Fibroblast of lung (primary cell): ENCODE measurements around the gene GUCD1. TPM values are rescaled to one million over a fixed set of nuclear protein-coding genes. Genes with fewer than 3 reads are reported as not detected.
"Not testable (repeated sequence)": the region's sequence is repeated elsewhere in the genome, so short reads cannot be mapped to it uniquely, and the experiment has no call there.

Experiments
- DNase-seq, 2 donors: peaks; one replicate each; pipeline versions ENCODE4 v3.0.0 to v3.0.0-alpha.2; 2010; ENCODE audit warnings: low read depth in 2 of 2
- H2AFZ ChIP-seq: 2 replicates; pipeline ENCODE4 v1.5.1; 2012; ENCODE audit warnings: low read length, control low read depth, inconsistent platforms
- H3K27ac ChIP-seq: 2 replicates; pipeline ENCODE4 v1.5.1; 2011; ENCODE audit warnings: low read length, control low read depth; ENCODE audit not compliant: insufficient read depth
- H3K27me3 ChIP-seq: 2 replicates; pipeline ENCODE4 v1.5.1; 2011; ENCODE audit warnings: mild to moderate bottlenecking, low read length; ENCODE audit not compliant: control insufficient read depth, insufficient read depth
- H3K36me3 ChIP-seq: 2 replicates; pipeline ENCODE4 v1.5.1; 2011; ENCODE audit warnings: low read length; ENCODE audit not compliant: control insufficient read depth, insufficient read depth
- H3K4me1 ChIP-seq: 2 replicates; pipeline ENCODE4 v1.5.1; 2011; ENCODE audit warnings: low read length; ENCODE audit not compliant: control insufficient read depth, insufficient read depth; ENCODE audit errors: extremely low read depth
- H3K4me2 ChIP-seq: 2 replicates; pipeline ENCODE4 v1.5.1; 2011; ENCODE audit warnings: low read length, control low read depth; ENCODE audit not compliant: insufficient read depth; ENCODE audit errors: extremely low read depth
- H3K4me3 ChIP-seq, 4 experiments: fragments of 200-600 bp in 1 of 4; sonication (generic) in 1 of 4; replicated peaks in 1 of 4; 2 replicates each; pipeline ENCODE4 v1.5.1; 2011 to 2016; ENCODE audit warnings: low read length in 4 of 4, low read depth in 3 of 4, mild to moderate bottlenecking in 3 of 4, control low read depth in 2 of 4, inconsistent platforms in 1 of 4, mixed read lengths in 1 of 4; ENCODE audit not compliant: insufficient read depth in 1 of 4; ENCODE audit errors: control extremely low read depth in 1 of 4
- H3K79me2 ChIP-seq: 2 replicates; pipeline ENCODE4 v1.5.1; 2012; ENCODE audit warnings: mild to moderate bottlenecking, low read length, inconsistent platforms; ENCODE audit not compliant: control insufficient read depth, insufficient read depth
- H3K9ac ChIP-seq: 2 replicates; pipeline ENCODE4 v1.5.1; 2011; ENCODE audit warnings: mild to moderate bottlenecking, low read length, control low read depth; ENCODE audit not compliant: insufficient read depth
- H3K9me3 ChIP-seq: 2 replicates; pipeline ENCODE4 v1.5.1; 2012; ENCODE audit warnings: low read depth, low read length; ENCODE audit not compliant: control insufficient read depth, insufficient read depth
- H4K20me1 ChIP-seq: 2 replicates; pipeline ENCODE4 v1.5.1; 2011; ENCODE audit warnings: low read length; ENCODE audit not compliant: control insufficient read depth, insufficient read depth; ENCODE audit errors: extremely low read depth
- EZH2 ChIP-seq: IDR thresholded peaks from 2 replicates; pipeline ENCODE4 v1.5.1; 2012; ENCODE audit warnings: low read length, control low read depth, mild to moderate bottlenecking; ENCODE audit errors: missing control alignments
- polyA plus RNA-seq, 2 donors: library from polyadenylated mRNA; depleted of rRNA in 1 of 2; stranded (reverse) in 1 of 2; unstranded in 1 of 2; fragments of >200 nt; gene quantifications; 2 replicates each; pipeline ENCODE4 v1.2.1, GENCODE V29; 2011 to 2012; ENCODE audit warnings: missing spikeins in 1 of 2
- total RNA-seq: library from RNA; depleted of rRNA; stranded (reverse); fragments of >200 nt; gene quantifications from 2 replicates; pipeline ENCODE4 v1.2.1, GENCODE V29; 2014
- TF ChIP-seq, protein P1 (sequence below), 2 donors: IDR thresholded peaks in 1 of 2; conservative IDR thresholded peaks in 1 of 2; 1 replicate in 1 of 2; 2 replicates in 1 of 2; pipeline ENCODE4 v1.5.1; 2011 to 2012; ENCODE audit warnings: low read length in 2 of 2, control low read depth in 1 of 2, inconsistent platforms in 1 of 2, low read depth in 1 of 2, mild to moderate bottlenecking in 1 of 2

Gene GUCD1
- total and polyA plus RNA-seq, 2 donors (not counting 1 experiment from before 2014, with no cell fraction given), result 83.4 to 178 TPM

DNA sequence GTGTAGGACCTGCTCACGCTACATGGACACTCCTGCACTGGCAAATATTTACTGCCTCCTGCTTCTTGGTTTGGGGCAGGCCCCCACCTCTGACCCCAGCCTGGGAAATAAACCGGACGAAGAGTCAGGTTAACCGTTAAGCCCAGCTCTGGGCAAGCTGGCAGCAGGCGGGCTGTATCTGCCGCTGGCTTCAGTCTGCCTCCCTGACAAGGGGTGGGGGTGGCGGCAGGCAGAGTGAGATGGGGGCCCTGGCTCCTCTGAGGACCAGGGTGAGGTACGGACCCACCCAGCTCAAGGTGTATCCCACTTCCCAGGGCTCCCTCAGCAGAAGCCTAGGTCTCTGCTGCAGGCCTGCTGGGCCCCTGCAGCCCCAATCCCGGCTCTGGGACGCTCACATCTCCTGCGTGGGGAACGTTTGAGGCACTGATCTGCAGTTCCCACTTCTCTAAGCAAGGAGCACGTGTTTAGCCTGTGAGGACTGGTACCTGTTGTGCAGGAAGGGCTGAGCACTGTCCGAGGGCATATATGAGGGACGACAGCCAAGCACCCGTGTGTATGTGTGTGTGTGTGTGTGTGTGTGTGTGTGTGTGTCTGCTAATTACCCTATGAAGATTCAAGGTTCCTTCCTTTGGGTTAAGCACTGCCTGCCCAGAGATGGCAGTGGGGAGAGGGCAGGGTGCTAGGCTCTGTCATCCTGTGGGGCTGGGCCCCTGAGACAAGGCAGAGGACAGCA is 39.1 kb upstream of the GUCD1 start:
- Histone ChIP-seq H3K4me1 (peaks cover 3% of the 10 kb centered on the region), H3K4me2 (no peak overlapping the region), H3K27me3 (no peaks in the 10 kb centered on the region), H2AFZ (no peak overlapping the region), H3K79me2 (no peaks in the 10 kb centered on the region), H3K9ac (no peak overlapping the region), H3K4me3 (no peak overlapping the region), H4K20me1 (no peaks in the 10 kb centered on the region), H3K27ac (no peak overlapping the region), H3K36me3 (no peaks in the 10 kb centered on the region), H3K9me3 (no peaks in the 10 kb centered on the region)
- no peak for TF ChIP-seq EZH2
- TF ChIP-seq, protein P1, sequence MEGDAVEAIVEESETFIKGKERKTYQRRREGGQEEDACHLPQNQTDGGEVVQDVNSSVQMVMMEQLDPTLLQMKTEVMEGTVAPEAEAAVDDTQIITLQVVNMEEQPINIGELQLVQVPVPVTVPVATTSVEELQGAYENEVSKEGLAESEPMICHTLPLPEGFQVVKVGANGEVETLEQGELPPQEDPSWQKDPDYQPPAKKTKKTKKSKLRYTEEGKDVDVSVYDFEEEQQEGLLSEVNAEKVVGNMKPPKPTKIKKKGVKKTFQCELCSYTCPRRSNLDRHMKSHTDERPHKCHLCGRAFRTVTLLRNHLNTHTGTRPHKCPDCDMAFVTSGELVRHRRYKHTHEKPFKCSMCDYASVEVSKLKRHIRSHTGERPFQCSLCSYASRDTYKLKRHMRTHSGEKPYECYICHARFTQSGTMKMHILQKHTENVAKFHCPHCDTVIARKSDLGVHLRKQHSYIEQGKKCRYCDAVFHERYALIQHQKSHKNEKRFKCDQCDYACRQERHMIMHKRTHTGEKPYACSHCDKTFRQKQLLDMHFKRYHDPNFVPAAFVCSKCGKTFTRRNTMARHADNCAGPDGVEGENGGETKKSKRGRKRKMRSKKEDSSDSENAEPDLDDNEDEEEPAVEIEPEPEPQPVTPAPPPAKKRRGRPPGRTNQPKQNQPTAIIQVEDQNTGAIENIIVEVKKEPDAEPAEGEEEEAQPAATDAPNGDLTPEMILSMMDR (conservative IDR thresholded peaks at IDR 0.05 in 1 of 2, IDR thresholded peaks at IDR 0.05 in 1 of 2; ENCODE audit: low read depth in 1 of 2, low read length in 2 of 2), result no peak
- no peak for DNase-seq

DNA sequence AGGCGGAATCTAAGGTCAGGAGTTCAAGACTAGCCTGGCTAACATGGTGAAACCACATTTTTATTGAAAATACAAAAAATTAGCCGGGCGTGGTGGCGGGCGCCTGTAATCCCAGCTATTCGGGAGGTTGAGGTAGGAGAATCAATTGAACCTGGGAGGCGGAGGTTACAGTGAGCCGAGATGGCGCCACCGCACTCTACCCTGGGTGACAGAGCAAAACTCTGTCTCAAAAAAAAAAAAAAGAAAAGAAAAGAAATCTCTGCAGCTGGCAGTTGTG is 38.6 kb upstream of the GUCD1 start:
- not testable (repeated sequence) for H3K9me3 ChIP-seq, H4K20me1 ChIP-seq, DNase-seq, H3K27me3 ChIP-seq, H3K36me3 ChIP-seq, H3K9ac ChIP-seq, H2AFZ ChIP-seq, H3K4me1 ChIP-seq, H3K79me2 ChIP-seq
- Histone ChIP-seq H3K4me2 (peak overlapping the region; percentile 80), H3K4me3 (peak overlapping the region in 3 of 4 experiments; percentile 5 to 67 (median 38)), H3K27ac (peak overlapping the region; percentile 64)

DNA sequence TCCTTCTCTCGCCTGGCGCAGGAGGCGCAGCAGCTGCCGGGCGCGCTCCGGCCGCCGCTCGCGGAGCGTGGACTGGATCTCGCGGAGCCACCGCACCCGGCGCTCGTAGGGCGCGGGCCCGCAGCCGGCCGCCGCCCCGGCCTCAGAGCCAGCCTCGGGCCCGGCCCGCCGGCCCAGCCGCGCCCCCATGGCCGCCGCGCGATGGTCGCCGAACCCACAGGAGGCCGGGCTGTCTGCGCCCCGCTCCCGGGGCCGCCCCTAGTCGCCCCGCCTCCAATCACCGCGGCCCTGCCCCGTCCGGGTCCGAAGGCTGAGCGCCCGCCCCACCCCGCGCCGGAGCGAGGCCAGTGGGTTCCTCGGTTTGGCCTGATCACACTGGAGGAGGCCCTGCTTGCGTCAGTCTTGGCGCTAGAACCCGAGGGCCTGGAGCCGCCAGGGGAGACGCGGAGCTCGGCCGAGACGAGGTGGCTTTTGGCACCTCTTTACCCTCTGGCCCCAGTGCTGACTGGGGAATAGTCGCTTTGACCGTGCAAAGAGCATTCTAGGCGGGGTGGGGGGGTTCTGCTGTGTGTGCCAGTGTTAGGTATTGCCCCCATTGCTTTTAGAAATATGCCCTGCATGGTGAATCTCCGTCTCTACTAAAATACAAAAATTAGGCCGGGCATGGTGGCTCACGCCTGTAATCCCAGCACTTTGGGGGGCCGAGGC is 38.1 kb upstream of the GUCD1 start, which contains the start of gene LRRC75B:
LRRC75B (minus strand) TSS at position 223 of the 708 bp plus-strand sequence; CDS start at position 189, 34 bp downstream.
- no peaks in the 10 kb centered on the region for H4K20me1 ChIP-seq
- H3K27me3 ChIP-seq, result no peaks in the 10 kb centered on the region
- H3K9ac ChIP-seq, result peak within 1 kb of the TSS; percentile 46
- H3K36me3 ChIP-seq, result no peaks in the 10 kb centered on the region
- no peak for TF ChIP-seq EZH2
- TF ChIP-seq, protein P1 (conservative IDR thresholded peaks at IDR 0.05 in 1 of 2, IDR thresholded peaks at IDR 0.05 in 1 of 2; ENCODE audit: low read depth in 1 of 2, low read length in 2 of 2), result no peak
- peaks cover 3% of the 10 kb centered on the region for H3K4me1 ChIP-seq
- no peaks in the 10 kb centered on the region for H3K9me3 ChIP-seq
- peak within 1 kb of the TSS; percentile 80 for H3K4me2 ChIP-seq
- peak within 1 kb of the TSS; percentile 5 to 67 (median 44) for H3K4me3 ChIP-seq
- peak within 1 kb of the TSS; percentile 92 for H2AFZ ChIP-seq
- peak; percentile 84 to 88 for DNase-seq
- H3K79me2 ChIP-seq, result no peaks in the 10 kb centered on the region
- peak within 1 kb of the TSS; percentile 64 for H3K27ac ChIP-seq
